ENCODE measurements around the gene SLC25A4.
"Not testable (repeated sequence)": the region's sequence is repeated elsewhere in the genome, so short reads cannot be mapped to it uniquely, and the experiment has no call there.

Gene SLC25A4

GRCh38 chr4:185115827-185116232 lies 27.2 kb upstream of the SLC25A4 start:
- Histone ChIP-seq H3K4ac (ENCODE audit: low read depth, low read length) (peak overlapping the region; percentile 36), H3K4me3 (ENCODE audit: low read length) (no peak overlapping the region), H4K5ac (ENCODE audit: low read length) (no peak overlapping the region), H2AK5ac (ENCODE audit: low read length) (no peak overlapping the region), H4K8ac (ENCODE audit: low read depth, low read length) (no peak overlapping the region), H2BK120ac (ENCODE audit: low read depth, low read length) (no peak overlapping the region), H3K79me2 (ENCODE audit: control insufficient read depth, insufficient read depth, low read length) (no peaks in the 10 kb centered on the region), H3K4me2 (ENCODE audit: low read length) (no peak overlapping the region), H2BK15ac (replicated peaks; ENCODE audit: low read depth) (no peak overlapping the region), H3K27ac (ENCODE audit: low read depth, low read length) (no peak overlapping the region), H3K23ac (ENCODE audit: low read length) (no peak overlapping the region), H3K9ac (ENCODE audit: low read length) (no peak overlapping the region), H3K36me3 (ENCODE audit: control insufficient read depth, insufficient read depth, low read length) (no peaks in the 10 kb centered on the region), H3K79me1 (ENCODE audit: low read length) (no peaks in the 10 kb centered on the region), H3K27me3 (ENCODE audit: insufficient read depth, low read length, poor library complexity) (no peaks in the 10 kb centered on the region), H2BK5ac (ENCODE audit: low read length) (no peak overlapping the region), H3K4me1 (ENCODE audit: control insufficient read depth, low read depth, low read length) (peaks cover 7% of the 10 kb centered on the region), H3K18ac (ENCODE audit: low read length) (no peak overlapping the region), H3K56ac (ENCODE audit: low read length) (no peak overlapping the region)
- WGBS (ENCODE audit: extremely low coverage, insufficient coverage, low lambda C conversion rate) = no CpG with 5 or more reads among the region's 9 CpGs
- peak; percentile 99 for DNase-seq

GRCh38 chr4:185117300-185117934 lies 25.6 kb upstream of the SLC25A4 start:
- peak overlapping the region; percentile 6 for H2BK15ac ChIP-seq (replicated peaks; ENCODE audit: low read depth)
- H3K23ac ChIP-seq (ENCODE audit: low read length) = no peak overlapping the region
- H3K4me3 ChIP-seq (ENCODE audit: low read length) = no peak overlapping the region
- no peak overlapping the region for H3K4me2 ChIP-seq (ENCODE audit: low read length)
- peak; percentile 53 for DNase-seq
- no peak overlapping the region for H3K9ac ChIP-seq (ENCODE audit: low read length)
- H3K4me1 ChIP-seq (ENCODE audit: control insufficient read depth, low read depth, low read length) = peaks cover 7% of the 10 kb centered on the region
- H3K79me2 ChIP-seq (ENCODE audit: control insufficient read depth, insufficient read depth, low read length) = no peaks in the 10 kb centered on the region
- peak overlapping the region; percentile 1 for H3K56ac ChIP-seq (ENCODE audit: low read length)
- H3K79me1 ChIP-seq (ENCODE audit: low read length) = no peaks in the 10 kb centered on the region
- peak overlapping the region; percentile 68 for H3K4ac ChIP-seq (ENCODE audit: low read depth, low read length)
- H4K5ac ChIP-seq (ENCODE audit: low read length) = no peak overlapping the region
- peak overlapping the region; percentile 68 for H3K18ac ChIP-seq (ENCODE audit: low read length)
- H3K27me3 ChIP-seq (ENCODE audit: insufficient read depth, low read length, poor library complexity) = no peaks in the 10 kb centered on the region
- H4K8ac ChIP-seq (ENCODE audit: low read depth, low read length) = no peak overlapping the region
- H3K36me3 ChIP-seq (ENCODE audit: control insufficient read depth, insufficient read depth, low read length) = no peaks in the 10 kb centered on the region
- no peak overlapping the region for H2BK5ac ChIP-seq (ENCODE audit: low read length)
- no peak overlapping the region for H2AK5ac ChIP-seq (ENCODE audit: low read length)
- no peak overlapping the region for H3K27ac ChIP-seq (ENCODE audit: low read depth, low read length)
- no CpG with 5 or more reads among the region's 7 CpGs for WGBS (ENCODE audit: extremely low coverage, insufficient coverage, low lambda C conversion rate)
- H2BK120ac ChIP-seq (ENCODE audit: low read depth, low read length) = peak overlapping the region; percentile 23

- Histone ChIP-seq H3K79me1 (ENCODE audit: low read length) (no peaks in the 10 kb centered on the region), H3K36me3 (ENCODE audit: control insufficient read depth, insufficient read depth, low read length) (no peaks in the 10 kb centered on the region), H4K5ac (ENCODE audit: low read length) (no peak overlapping the region), H3K56ac (ENCODE audit: low read length) (no peak overlapping the region), H3K23ac (ENCODE audit: low read length) (no peak overlapping the region), H4K8ac (ENCODE audit: low read depth, low read length) (no peak overlapping the region), H3K4me2 (ENCODE audit: low read length) (no peak overlapping the region), H3K9ac (ENCODE audit: low read length) (no peak overlapping the region), H2BK15ac (replicated peaks; ENCODE audit: low read depth) (no peak overlapping the region), H2BK120ac (ENCODE audit: low read depth, low read length) (no peak overlapping the region), H3K27me3 (ENCODE audit: insufficient read depth, low read length, poor library complexity) (no peaks in the 10 kb centered on the region), H3K4me3 (ENCODE audit: low read length) (no peak overlapping the region), H3K79me2 (ENCODE audit: control insufficient read depth, insufficient read depth, low read length) (no peaks in the 10 kb centered on the region), H2BK5ac (ENCODE audit: low read length) (no peak overlapping the region), H3K4me1 (ENCODE audit: control insufficient read depth, low read depth, low read length) (peaks cover 7% of the 10 kb centered on the region), H3K4ac (ENCODE audit: low read depth, low read length) (peak overlapping the region; percentile 43), H3K18ac (ENCODE audit: low read length) (peak overlapping the region; percentile 11), H3K27ac (ENCODE audit: low read depth, low read length) (no peak overlapping the region), H2AK5ac (ENCODE audit: low read length) (no peak overlapping the region)
- DNase-seq = no peak
- WGBS (ENCODE audit: extremely low coverage, insufficient coverage, low lambda C conversion rate) = no CpG with 5 or more reads among the region's 7 CpGs
Observed at GRCh38 chr4:185118876-185119275, 24.2 kb upstream of the SLC25A4 start.

- H3K18ac ChIP-seq (ENCODE audit: low read length) = peak overlapping the region; percentile 68
- H2BK5ac ChIP-seq (ENCODE audit: low read length); H2BK15ac ChIP-seq (replicated peaks; ENCODE audit: low read depth); H3K9ac ChIP-seq (ENCODE audit: low read length); H3K4me2 ChIP-seq (ENCODE audit: low read length); H3K23ac ChIP-seq (ENCODE audit: low read length); H2BK120ac ChIP-seq (ENCODE audit: low read depth, low read length); H4K5ac ChIP-seq (ENCODE audit: low read length); H3K36me3 ChIP-seq (ENCODE audit: control insufficient read depth, insufficient read depth, low read length); H3K4me1 ChIP-seq (ENCODE audit: control insufficient read depth, low read depth, low read length); H3K4ac ChIP-seq (ENCODE audit: low read depth, low read length); H3K56ac ChIP-seq (ENCODE audit: low read length); H3K79me2 ChIP-seq (ENCODE audit: control insufficient read depth, insufficient read depth, low read length); H2AK5ac ChIP-seq (ENCODE audit: low read length); H4K8ac ChIP-seq (ENCODE audit: low read depth, low read length); H3K27ac ChIP-seq (ENCODE audit: low read depth, low read length); H3K4me3 ChIP-seq (ENCODE audit: low read length); H3K79me1 ChIP-seq (ENCODE audit: low read length); DNase-seq; H3K27me3 ChIP-seq (ENCODE audit: insufficient read depth, low read length, poor library complexity): not testable (repeated sequence)
- WGBS (ENCODE audit: extremely low coverage, insufficient coverage, low lambda C conversion rate) = no CpG with 5 or more reads among the region's 5 CpGs
Observed at GRCh38 chr4:185119467-185119866, 23.6 kb upstream of the SLC25A4 start.

- H3K4ac ChIP-seq (ENCODE audit: low read depth, low read length) = peak overlapping the region; percentile 36
- no peak overlapping the region for H2BK5ac ChIP-seq (ENCODE audit: low read length)
- H3K4me2 ChIP-seq (ENCODE audit: low read length) = no peak overlapping the region
- H3K4me1 ChIP-seq (ENCODE audit: control insufficient read depth, low read depth, low read length) = peaks cover 7% of the 10 kb centered on the region
- H2AK5ac ChIP-seq (ENCODE audit: low read length) = no peak overlapping the region
- H3K9ac ChIP-seq (ENCODE audit: low read length) = peak overlapping the region; percentile 20
- no peak overlapping the region for H3K4me3 ChIP-seq (ENCODE audit: low read length)
- H2BK120ac ChIP-seq (ENCODE audit: low read depth, low read length) = peak overlapping the region; percentile 94
- H2BK15ac ChIP-seq (replicated peaks; ENCODE audit: low read depth) = no peak overlapping the region
- DNase-seq = peak; percentile 46
- no CpG with 5 or more reads among the region's 3 CpGs for WGBS (ENCODE audit: extremely low coverage, insufficient coverage, low lambda C conversion rate)
- peak overlapping the region; percentile 83 for H3K18ac ChIP-seq (ENCODE audit: low read length)
- H3K56ac ChIP-seq (ENCODE audit: low read length) = peak overlapping the region; percentile 1
- no peak overlapping the region for H4K5ac ChIP-seq (ENCODE audit: low read length)
- H3K27ac ChIP-seq (ENCODE audit: low read depth, low read length) = peak overlapping the region; percentile 62
- no peak overlapping the region for H4K8ac ChIP-seq (ENCODE audit: low read depth, low read length)
- no peaks in the 10 kb centered on the region for H3K79me1 ChIP-seq (ENCODE audit: low read length)
- no peak overlapping the region for H3K23ac ChIP-seq (ENCODE audit: low read length)
- no peaks in the 10 kb centered on the region for H3K79me2 ChIP-seq (ENCODE audit: control insufficient read depth, insufficient read depth, low read length)
- H3K36me3 ChIP-seq (ENCODE audit: control insufficient read depth, insufficient read depth, low read length) = no peaks in the 10 kb centered on the region
- no peaks in the 10 kb centered on the region for H3K27me3 ChIP-seq (ENCODE audit: insufficient read depth, low read length, poor library complexity)
Observed at GRCh38 chr4:185119927-185120630, 23.0 kb upstream of the SLC25A4 start.
